ENCODE data around the gene CBX1.
"Not testable (repeated sequence)": the region's sequence is repeated elsewhere in the genome, so short reads cannot be mapped to it uniquely, and the experiment has no call there.

CBX1 gene

GRCh38 chr17:48048384-48049126 lies 52.7 kb downstream of the CBX1 start:
- peak; percentile 93 for DNase-seq

GRCh38 chr17:48047741-48048383 lies 53.4 kb downstream of the CBX1 start, which contains the start of gene NFE2L1:
TSS of gene NFE2L1 (plus strand) at chr17:48048359. CDS start at chr17:48051119, 2,760 bp downstream.
- peak; percentile 100 for DNase-seq

- no peak for DNase-seq
Measured at GRCh38 chr17:48047113-48047740, 54.1 kb downstream of the CBX1 start.

GRCh38 chr17:48046296-48046695 lies 55.0 kb downstream of the CBX1 start:
- no peak for DNase-seq

- DNase-seq = no peak
Measured at GRCh38 chr17:48045316-48046001, 55.8 kb downstream of the CBX1 start.

GRCh38 chr17:48044851-48045250 lies 56.4 kb downstream of the CBX1 start:
- DNase-seq = no peak

GRCh38 chr17:48043176-48043575 lies 58.1 kb downstream of the CBX1 start:
- DNase-seq = no peak

GRCh38 chr17:48038687-48039086 lies 62.6 kb downstream of the CBX1 start:
- DNase-seq = no peak

GRCh38 chr17:48037838-48038323 lies 63.4 kb downstream of the CBX1 start:
- no peak for DNase-seq

- no peak for DNase-seq
Measured at GRCh38 chr17:48037036-48037837, 64.0 kb downstream of the CBX1 start, which contains the start of gene COPZ2. TSS of gene COPZ2 (minus strand) at chr17:48037797. CDS start at chr17:48037777, 20 bp downstream.

GRCh38 chr17:48036693-48037035 lies 64.6 kb downstream of the CBX1 start:
- DNase-seq = no peak

- not testable (repeated sequence) for DNase-seq
Measured at GRCh38 chr17:48034734-48035133, 66.5 kb downstream of the CBX1 start.

GRCh38 chr17:48031966-48032365 lies 69.3 kb downstream of the CBX1 start:
- DNase-seq = no peak

GRCh38 chr17:48030531-48030930 lies 70.7 kb downstream of the CBX1 start:
- DNase-seq = no peak

GRCh38 chr17:48028736-48029135 lies 72.5 kb downstream of the CBX1 start:
- no peak for DNase-seq

GRCh38 chr17:48027322-48027981 lies 73.8 kb downstream of the CBX1 start:
- no peak for DNase-seq

- peak; percentile 94 for DNase-seq
Measured at GRCh38 chr17:48026502-48027321, 74.6 kb downstream of the CBX1 start.

GRCh38 chr17:48025904-48026501 lies 75.3 kb downstream of the CBX1 start:
- DNase-seq = no peak

- peak; percentile 99 for DNase-seq
Measured at GRCh38 chr17:48025040-48025903, 76.0 kb downstream of the CBX1 start.

All from NCI-H774 (cell line).